NCI-H82 (cell line): ENCODE data around the gene RCSD1.
"Not testable (repeated sequence)": the region's sequence is repeated elsewhere in the genome, so short reads cannot be mapped to it uniquely, and the experiment has no call there.

Experiments used
- DNase-seq: peaks from one replicate; lab custom pipeline; 2025; lab: John Stamatoyannopoulos, UW

Gene RCSD1

GRCh38 chr1:167714439-167715156 lies 84.6 kb downstream of the RCSD1 start:
- DNase-seq: peak; percentile 96

- peak; percentile 94 for DNase-seq
These were observed 85.3 kb downstream of the RCSD1 start for GRCh38 chr1:167715157-167715999.

GRCh38 chr1:167716000-167716271 lies 85.9 kb downstream of the RCSD1 start:
- DNase-seq: no peak

- DNase-seq: no peak
These were observed 87.3 kb downstream of the RCSD1 start for GRCh38 chr1:167717351-167717750.

GRCh38 chr1:167718914-167719691 lies 89.1 kb downstream of the RCSD1 start:
- DNase-seq: no peak

GRCh38 chr1:167719715-167720421 lies 89.8 kb downstream of the RCSD1 start:
- DNase-seq: not testable (repeated sequence)

GRCh38 chr1:167720965-167721616 lies 91.1 kb downstream of the RCSD1 start:
- DNase-seq: peak; percentile 50

GRCh38 chr1:167721617-167722151 lies 91.7 kb downstream of the RCSD1 start, which contains the start of gene MPZL1:
Gene MPZL1, plus strand, starts transcription at chr1:167721982. Its CDS starts 170 bp downstream, at chr1:167722152.
- DNase-seq: peak; percentile 97

- peak; percentile 82 for DNase-seq
These were observed 92.3 kb downstream of the RCSD1 start for GRCh38 chr1:167722152-167722869.

- no peak for DNase-seq
These were observed 92.8 kb downstream of the RCSD1 start for GRCh38 chr1:167722870-167723251.

GRCh38 chr1:167723707-167724323 lies 93.8 kb downstream of the RCSD1 start:
- peak; percentile 34 for DNase-seq

- no peak for DNase-seq
These were observed 96.0 kb downstream of the RCSD1 start for GRCh38 chr1:167726008-167726407.

GRCh38 chr1:167728818-167729410 lies 98.9 kb downstream of the RCSD1 start:
- no peak for DNase-seq

- DNase-seq: no peak
These were observed 104.2 kb downstream of the RCSD1 start for GRCh38 chr1:167734227-167734626.

GRCh38 chr1:167734841-167735240 lies 104.8 kb downstream of the RCSD1 start:
- DNase-seq: no peak

GRCh38 chr1:167737169-167737568 lies 107.1 kb downstream of the RCSD1 start:
- DNase-seq: no peak

GRCh38 chr1:167738158-167738557 lies 108.1 kb downstream of the RCSD1 start:
- DNase-seq: no peak

GRCh38 chr1:167739752-167740151 lies 109.7 kb downstream of the RCSD1 start:
- DNase-seq: no peak

- not testable (repeated sequence) for DNase-seq
These were observed 111.1 kb downstream of the RCSD1 start for GRCh38 chr1:167741103-167741502.
